GM12891 (cell line): ENCODE measurements around the gene CSPG5.

Experiments used
- PAX5 ChIP-seq: IDR thresholded peaks from 2 replicates; pipeline ENCODE4 v1.6.1; 2011; ENCODE audit warnings: low read length, moderate library complexity, mild to moderate bottlenecking; ENCODE audit not compliant: insufficient read depth, severe bottlenecking
- POLR2A ChIP-seq: IDR thresholded peaks from 2 replicates; pipeline ENCODE4 v1.6.1; 2011; ENCODE audit warnings: low read depth, low read length, control low read depth
- POLR2AphosphoS5 ChIP-seq: IDR thresholded peaks from 2 replicates; pipeline ENCODE4 v1.6.1; 2011; ENCODE audit warnings: low read depth, low read length, control low read depth
- TAF1 ChIP-seq: IDR thresholded peaks from 2 replicates; pipeline ENCODE4 v1.6.1; 2011; ENCODE audit warnings: low read depth, low read length, control low read depth

DNA sequence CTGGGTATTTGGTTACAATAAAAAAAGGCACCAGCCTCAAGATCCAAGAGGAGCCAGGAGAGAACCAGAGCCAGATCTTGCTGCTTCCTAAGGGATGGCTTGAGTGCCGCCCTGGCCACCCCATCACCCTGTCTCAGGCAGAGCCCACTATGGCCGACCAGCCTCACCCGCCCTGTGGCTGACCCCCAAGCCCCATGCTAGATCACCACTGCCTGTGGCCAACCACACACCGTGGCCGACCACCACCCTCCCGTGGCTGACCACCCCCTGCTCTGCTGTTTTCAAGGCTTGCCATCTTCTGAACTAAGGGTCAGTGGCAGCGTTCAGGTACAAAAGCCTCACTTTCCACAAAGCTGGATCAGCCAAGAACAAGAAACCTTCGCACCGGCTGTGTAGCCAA lies 12.0 kb downstream of the CSPG5 start:
- TF ChIP-seq PAX5 (no peak), TAF1 (no peak), POLR2A (no peak), POLR2AphosphoS5 (no peak)
